Measurements from ENCODE around the gene ZDHHC1.
A peak's percentile ranks its signal among the peaks of the same experiment; 100 is the strongest.
"Not testable (repeated sequence)": the region's sequence is repeated elsewhere in the genome, so short reads cannot be mapped to it uniquely, and the experiment has no call there.

ZDHHC1 gene

DNA sequence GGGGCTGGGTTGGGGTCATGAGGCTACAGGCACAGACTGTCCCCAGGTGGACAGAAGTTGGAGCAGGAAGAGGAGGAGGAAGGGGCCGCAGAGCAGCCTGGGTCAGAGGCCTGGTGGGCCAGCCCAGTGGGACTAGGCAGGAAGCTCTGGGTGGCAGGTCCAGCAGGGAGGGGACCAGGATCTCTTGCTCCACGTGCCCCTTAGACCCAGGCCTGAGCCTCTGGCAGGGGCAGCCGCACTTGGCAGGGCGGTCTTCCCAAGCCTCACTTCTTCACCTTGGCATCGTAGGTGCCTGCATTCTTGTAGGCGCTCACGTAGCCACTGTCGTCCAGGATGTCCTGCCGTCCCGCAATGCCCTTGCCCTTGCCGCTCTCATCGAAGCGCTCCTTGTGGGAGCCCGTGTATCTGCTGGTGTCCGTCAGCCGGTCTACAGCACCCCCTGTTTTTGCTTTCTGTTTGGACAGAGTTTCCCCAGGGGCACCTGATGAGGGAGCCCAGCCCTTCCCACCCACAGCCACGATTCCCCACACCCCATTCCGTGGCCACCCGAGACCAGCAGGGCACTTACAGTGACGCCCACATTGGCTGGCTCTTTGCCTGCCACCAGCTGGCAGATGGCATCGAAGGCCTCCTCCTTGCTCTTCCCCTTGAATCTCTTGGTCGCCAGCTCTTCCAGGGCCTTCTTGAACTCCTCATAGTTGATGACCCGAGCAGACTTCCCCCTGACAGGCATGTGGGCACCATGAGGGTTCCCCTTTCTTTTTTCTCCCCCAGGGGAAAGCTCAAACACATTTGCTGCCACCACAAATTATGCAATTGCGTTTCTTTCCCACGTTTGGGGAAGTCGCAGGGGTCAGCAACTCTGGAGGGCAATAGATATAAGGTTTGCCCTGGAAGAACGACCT lies 26.1 kb downstream of the ZDHHC1 start:
- Histone ChIP-seq H3K4me3 (ENCODE audit: low read length) (no peak overlapping the region), H3K9ac (ENCODE audit: low read length) (no peak overlapping the region), H3K9me3 (ENCODE audit: control insufficient read depth, low read length) (no peaks in the 10 kb centered on the region), H3K27me3 (replicated peaks; ENCODE audit: control insufficient read depth, insufficient read depth, low read length) (peaks cover 9% of the 10 kb centered on the region), H3K4me1 (ENCODE audit: control insufficient read depth, insufficient read depth, low read length) (peaks cover 12% of the 10 kb centered on the region), H3K36me3 (ENCODE audit: control insufficient read depth, insufficient read depth, low read length, severe bottlenecking) (no peaks in the 10 kb centered on the region)
- no peak for DNase-seq (ENCODE audit: low read depth)

DNA sequence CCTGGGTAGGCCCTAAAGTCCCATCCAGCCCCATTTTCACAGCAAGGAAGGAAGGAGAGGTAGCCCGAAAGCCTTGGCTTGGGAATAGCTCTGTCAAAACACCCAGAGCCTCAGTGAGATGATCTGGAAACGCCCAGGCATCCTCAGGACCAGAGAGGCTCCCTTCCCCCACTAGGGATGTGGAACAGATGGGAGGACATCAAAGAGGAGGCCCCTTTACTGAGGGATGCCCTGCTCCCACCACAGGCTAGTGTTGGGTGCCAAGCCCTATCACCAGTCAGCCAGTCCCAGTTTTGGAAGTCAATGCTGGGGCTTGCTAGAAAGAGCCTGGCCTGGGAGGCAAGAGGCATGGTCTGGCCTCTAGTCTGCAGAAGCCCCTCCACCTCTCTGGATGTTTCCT lies 27.7 kb downstream of the ZDHHC1 start:
- no peaks in the 10 kb centered on the region for H3K9me3 ChIP-seq (ENCODE audit: control insufficient read depth, low read length)
- no peak for DNase-seq (ENCODE audit: low read depth)
- peaks cover 11% of the 10 kb centered on the region for H3K27me3 ChIP-seq (replicated peaks; ENCODE audit: control insufficient read depth, insufficient read depth, low read length)
- H3K9ac ChIP-seq (ENCODE audit: low read length) = no peak overlapping the region
- H3K36me3 ChIP-seq (ENCODE audit: control insufficient read depth, insufficient read depth, low read length, severe bottlenecking) = no peaks in the 10 kb centered on the region
- no peak overlapping the region for H3K4me3 ChIP-seq (ENCODE audit: low read length)
- H3K4me1 ChIP-seq (ENCODE audit: control insufficient read depth, insufficient read depth, low read length) = peaks cover 6% of the 10 kb centered on the region

DNA sequence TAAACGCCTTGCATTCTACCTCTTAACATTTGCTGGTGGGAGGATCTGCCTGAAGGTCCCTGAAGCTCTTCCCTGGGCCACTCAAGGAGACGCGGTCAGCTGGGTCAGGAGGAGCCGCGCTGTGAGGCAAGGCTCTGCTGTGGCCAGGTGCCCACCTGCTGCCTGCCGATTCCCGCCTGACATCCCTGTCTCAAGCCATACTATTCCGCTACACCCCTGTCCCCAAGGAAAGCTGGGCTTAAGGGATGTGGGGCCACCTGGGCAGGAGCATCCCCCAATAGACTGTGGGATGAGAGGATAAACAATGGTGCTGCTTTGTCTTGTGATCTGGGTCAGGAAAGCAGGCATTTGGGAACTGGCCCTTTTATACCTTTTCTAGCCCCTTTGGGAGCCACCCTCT lies 28.1 kb downstream of the ZDHHC1 start:
- H3K27me3 ChIP-seq (replicated peaks; ENCODE audit: control insufficient read depth, insufficient read depth, low read length) = peaks cover 11% of the 10 kb centered on the region
- H3K9me3 ChIP-seq (ENCODE audit: control insufficient read depth, low read length) = no peaks in the 10 kb centered on the region
- peaks cover 5% of the 10 kb centered on the region for H3K4me1 ChIP-seq (ENCODE audit: control insufficient read depth, insufficient read depth, low read length)
- no peak for DNase-seq (ENCODE audit: low read depth)
- no peaks in the 10 kb centered on the region for H3K36me3 ChIP-seq (ENCODE audit: control insufficient read depth, insufficient read depth, low read length, severe bottlenecking)
- H3K4me3 ChIP-seq (ENCODE audit: low read length) = no peak overlapping the region
- no peak overlapping the region for H3K9ac ChIP-seq (ENCODE audit: low read length)

- Histone ChIP-seq H3K4me3 (ENCODE audit: low read length) (no peak overlapping the region), H3K9me3 (ENCODE audit: control insufficient read depth, low read length) (no peaks in the 10 kb centered on the region), H3K9ac (ENCODE audit: low read length) (no peak overlapping the region), H3K27me3 (replicated peaks; ENCODE audit: control insufficient read depth, insufficient read depth, low read length) (peaks cover 11% of the 10 kb centered on the region), H3K36me3 (ENCODE audit: control insufficient read depth, insufficient read depth, low read length, severe bottlenecking) (no peaks in the 10 kb centered on the region), H3K4me1 (ENCODE audit: control insufficient read depth, insufficient read depth, low read length) (no peaks in the 10 kb centered on the region)
- no peak for DNase-seq (ENCODE audit: low read depth)
Observed at GRCh38 chr16:67387479-67388079, 28.7 kb downstream of the ZDHHC1 start.

- no peaks in the 10 kb centered on the region for H3K9me3 ChIP-seq (ENCODE audit: control insufficient read depth, low read length)
- no peaks in the 10 kb centered on the region for H3K4me1 ChIP-seq (ENCODE audit: control insufficient read depth, insufficient read depth, low read length)
- H3K9ac ChIP-seq (ENCODE audit: low read length) = no peak overlapping the region
- no peaks in the 10 kb centered on the region for H3K36me3 ChIP-seq (ENCODE audit: control insufficient read depth, insufficient read depth, low read length, severe bottlenecking)
- H3K27me3 ChIP-seq (replicated peaks; ENCODE audit: control insufficient read depth, insufficient read depth, low read length) = peaks cover 11% of the 10 kb centered on the region
- no peak for DNase-seq (ENCODE audit: low read depth)
- no peak overlapping the region for H3K4me3 ChIP-seq (ENCODE audit: low read length)
Observed at GRCh38 chr16:67386861-67387455, 29.3 kb downstream of the ZDHHC1 start.

GRCh38 chr16:67384778-67385510 lies 31.3 kb downstream of the ZDHHC1 start:
- Histone ChIP-seq H3K9ac (ENCODE audit: low read length) (no peak overlapping the region), H3K4me3 (ENCODE audit: low read length) (no peak overlapping the region), H3K27me3 (replicated peaks; ENCODE audit: control insufficient read depth, insufficient read depth, low read length) (peaks cover 11% of the 10 kb centered on the region), H3K9me3 (ENCODE audit: control insufficient read depth, low read length) (no peaks in the 10 kb centered on the region), H3K4me1 (ENCODE audit: control insufficient read depth, insufficient read depth, low read length) (no peaks in the 10 kb centered on the region), H3K36me3 (ENCODE audit: control insufficient read depth, insufficient read depth, low read length, severe bottlenecking) (no peaks in the 10 kb centered on the region)
- DNase-seq (ENCODE audit: low read depth) = peak; percentile 47

DNA sequence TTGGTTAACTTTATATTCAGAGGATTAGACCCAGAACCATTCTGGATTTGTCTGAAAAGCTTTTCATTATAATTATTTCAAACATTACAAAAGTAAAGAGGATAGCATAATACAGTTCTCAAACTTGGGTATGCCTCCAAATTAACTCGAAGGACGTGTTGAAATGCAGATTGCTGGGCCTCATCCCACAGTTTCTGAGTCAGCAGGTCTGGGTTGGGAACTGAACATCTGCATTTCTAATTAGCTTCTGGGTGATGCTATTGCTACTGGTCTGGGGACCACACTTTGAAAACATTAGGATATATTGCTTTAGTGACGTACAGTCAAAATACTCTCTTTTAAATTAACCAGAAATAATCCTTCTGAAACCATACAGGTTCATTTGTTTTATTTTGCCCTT lies 33.0 kb downstream of the ZDHHC1 start:
- no peak overlapping the region for H3K9ac ChIP-seq (ENCODE audit: low read length)
- peaks cover 11% of the 10 kb centered on the region for H3K27me3 ChIP-seq (replicated peaks; ENCODE audit: control insufficient read depth, insufficient read depth, low read length)
- peaks cover 9% of the 10 kb centered on the region for H3K4me1 ChIP-seq (ENCODE audit: control insufficient read depth, insufficient read depth, low read length)
- H3K4me3 ChIP-seq (ENCODE audit: low read length) = no peak overlapping the region
- no peak for DNase-seq (ENCODE audit: low read depth)
- H3K9me3 ChIP-seq (ENCODE audit: control insufficient read depth, low read length) = no peaks in the 10 kb centered on the region
- H3K36me3 ChIP-seq (ENCODE audit: control insufficient read depth, insufficient read depth, low read length, severe bottlenecking) = no peaks in the 10 kb centered on the region

DNA sequence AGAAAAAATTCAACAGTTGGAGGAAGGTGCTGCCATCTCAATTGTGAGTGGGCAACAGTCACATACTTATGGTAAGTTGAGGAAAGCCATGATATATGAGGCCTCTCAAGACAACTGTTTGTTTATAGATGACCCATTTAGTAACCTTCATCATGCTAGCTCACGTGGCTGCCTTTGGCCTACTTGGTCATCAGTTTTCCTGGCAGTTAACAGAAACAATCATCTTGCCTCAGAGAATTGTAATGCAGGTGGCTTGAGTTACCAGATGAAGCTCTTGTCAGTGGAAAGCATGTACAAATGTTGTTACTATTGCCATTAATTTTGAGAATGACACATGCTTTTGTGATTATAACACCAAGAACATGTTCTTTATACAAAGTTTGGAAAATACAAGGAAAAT lies 37.6 kb downstream of the ZDHHC1 start:
- no peaks in the 10 kb centered on the region for H3K9me3 ChIP-seq (ENCODE audit: control insufficient read depth, low read length)

DNA sequence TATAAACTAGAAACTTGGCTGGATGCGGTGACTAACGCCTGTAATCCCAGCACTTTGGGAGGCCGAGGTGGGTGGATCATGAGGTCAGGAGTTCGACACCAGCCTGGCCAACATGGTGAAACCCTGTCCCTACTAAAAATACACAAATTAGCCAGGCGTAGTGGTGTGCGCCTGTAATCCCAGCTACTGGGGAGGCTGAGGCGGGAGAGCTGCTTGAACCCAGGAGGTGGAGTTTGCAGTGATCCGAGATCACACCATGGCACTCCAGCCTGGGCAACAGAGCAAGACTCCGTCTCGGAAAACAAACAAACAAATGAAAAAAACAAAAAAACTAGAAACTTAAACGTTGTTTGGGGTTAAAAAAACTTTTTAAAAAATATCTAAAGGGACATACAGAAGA lies 40.3 kb downstream of the ZDHHC1 start:
- H3K36me3 ChIP-seq (ENCODE audit: control insufficient read depth, insufficient read depth, low read length, severe bottlenecking); DNase-seq (ENCODE audit: low read depth); H3K4me1 ChIP-seq (ENCODE audit: control insufficient read depth, insufficient read depth, low read length); H3K9me3 ChIP-seq (ENCODE audit: control insufficient read depth, low read length); H3K27me3 ChIP-seq (replicated peaks; ENCODE audit: control insufficient read depth, insufficient read depth, low read length); H3K4me3 ChIP-seq (ENCODE audit: low read length); H3K9ac ChIP-seq (ENCODE audit: low read length): not testable (repeated sequence)

More for the DNA sequence above, 37.6 kb downstream of the ZDHHC1 start:
- H3K27me3 ChIP-seq (replicated peaks; ENCODE audit: control insufficient read depth, insufficient read depth, low read length) = no peaks in the 10 kb centered on the region
- no peaks in the 10 kb centered on the region for H3K36me3 ChIP-seq (ENCODE audit: control insufficient read depth, insufficient read depth, low read length, severe bottlenecking)
- H3K4me1 ChIP-seq (ENCODE audit: control insufficient read depth, insufficient read depth, low read length) = peaks cover 9% of the 10 kb centered on the region
- DNase-seq (ENCODE audit: low read depth) = no peak
- H3K4me3 ChIP-seq (ENCODE audit: low read length) = no peak overlapping the region
- H3K9ac ChIP-seq (ENCODE audit: low read length) = no peak overlapping the region

DNA sequence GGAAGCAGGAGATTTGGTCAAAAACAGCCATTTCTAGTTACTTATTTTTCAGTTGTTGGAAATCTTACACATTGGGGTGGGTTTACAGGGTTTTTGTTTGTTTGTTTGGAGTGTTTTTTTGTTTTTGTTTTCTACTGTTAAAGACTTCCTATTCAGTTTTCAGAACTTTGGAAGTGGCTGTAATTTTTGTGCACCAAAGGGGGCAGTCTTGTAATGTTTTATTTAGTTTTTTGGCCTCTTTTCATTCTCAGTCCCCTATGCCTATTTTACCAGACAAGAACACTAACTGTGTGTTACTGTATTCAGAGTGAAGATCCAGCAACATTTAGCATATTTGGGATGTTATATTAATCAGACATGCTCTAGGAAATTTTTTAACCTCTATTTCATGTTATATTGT lies 43.6 kb downstream of the ZDHHC1 start:
- Histone ChIP-seq H3K4me1 (ENCODE audit: control insufficient read depth, insufficient read depth, low read length) (no peaks in the 10 kb centered on the region), H3K36me3 (ENCODE audit: control insufficient read depth, insufficient read depth, low read length, severe bottlenecking) (no peaks in the 10 kb centered on the region), H3K4me3 (ENCODE audit: low read length) (no peak overlapping the region), H3K9ac (ENCODE audit: low read length) (no peak overlapping the region), H3K27me3 (replicated peaks; ENCODE audit: control insufficient read depth, insufficient read depth, low read length) (peaks cover 29% of the 10 kb centered on the region), H3K9me3 (ENCODE audit: control insufficient read depth, low read length) (no peaks in the 10 kb centered on the region)
- peak; percentile 66 for DNase-seq (ENCODE audit: low read depth)

DNA sequence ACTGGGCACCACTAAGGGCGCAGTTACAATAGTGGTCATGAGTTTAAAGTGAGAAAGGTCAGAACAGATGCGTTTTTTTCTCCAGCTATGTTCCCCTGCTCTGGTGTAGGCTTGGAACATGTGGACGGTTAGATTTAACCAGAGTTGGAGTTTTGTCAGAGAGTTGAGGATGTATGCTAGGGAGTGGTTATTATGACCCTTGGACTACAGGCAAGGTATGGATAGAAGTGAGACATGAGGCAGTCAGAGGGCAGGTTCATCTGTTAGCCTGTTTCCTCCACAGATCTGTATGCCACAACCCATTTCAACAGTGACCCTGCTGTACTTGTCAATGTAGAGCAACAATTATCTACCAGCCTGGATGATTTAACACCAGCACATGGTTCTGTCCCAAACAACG lies 45.6 kb downstream of the ZDHHC1 start:
- no peak for DNase-seq (ENCODE audit: low read depth)
- no peaks in the 10 kb centered on the region for H3K36me3 ChIP-seq (ENCODE audit: control insufficient read depth, insufficient read depth, low read length, severe bottlenecking)
- no peaks in the 10 kb centered on the region for H3K4me1 ChIP-seq (ENCODE audit: control insufficient read depth, insufficient read depth, low read length)
- H3K27me3 ChIP-seq (replicated peaks; ENCODE audit: control insufficient read depth, insufficient read depth, low read length) = peaks cover 29% of the 10 kb centered on the region
- H3K9ac ChIP-seq (ENCODE audit: low read length) = no peak overlapping the region
- no peak overlapping the region for H3K4me3 ChIP-seq (ENCODE audit: low read length)
- no peaks in the 10 kb centered on the region for H3K9me3 ChIP-seq (ENCODE audit: control insufficient read depth, low read length)
